Ovary (tissue), 3 donors: Measurements from ENCODE around the gene SUSD6.

ENCODE experiments used
- EP300 ChIP-seq: sonication (generic); formaldehyde crosslinking; IDR thresholded peaks from one replicate; pipeline ENCODE4 v1.6.1; 2017; ENCODE audit warnings: antibody characterized with exemption
- POLR2A ChIP-seq: fragments of 450-650 bp; IDR thresholded peaks from one replicate; pipeline ENCODE4 v1.6.1; 2017; ENCODE audit warnings: antibody characterized with exemption, mild to moderate bottlenecking, moderate library complexity
- TF ChIP-seq, protein P1 (sequence below), 3 donors: fragments of 450-650 bp in 2 of 3; fragments of 200-600 bp in 1 of 3; IDR thresholded peaks; one replicate each; pipeline versions ENCODE4 v1.5.1 to v1.8.0; 2016 to 2022; ENCODE audit warnings: antibody characterized with exemption in 3 of 3, mild to moderate bottlenecking in 1 of 3
- donor health status: DM: no; HTN: no; CAD: no.

DNA sequence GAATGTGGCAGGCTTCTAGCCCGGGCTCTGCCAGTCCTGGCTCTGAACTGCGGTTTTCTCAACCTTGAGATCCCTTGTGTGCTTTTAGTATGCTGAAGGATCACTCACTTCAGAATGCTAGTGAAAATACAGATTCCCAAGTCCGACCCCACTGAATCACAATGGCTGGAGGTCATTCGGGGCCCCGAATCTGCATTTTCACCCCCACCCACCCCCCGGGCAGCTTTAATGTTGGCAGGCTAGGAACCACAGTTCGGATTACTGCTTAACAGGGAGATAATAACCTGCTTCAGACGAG lies 573 bp upstream of the SUSD6 start:
- TF ChIP-seq, protein P1, sequence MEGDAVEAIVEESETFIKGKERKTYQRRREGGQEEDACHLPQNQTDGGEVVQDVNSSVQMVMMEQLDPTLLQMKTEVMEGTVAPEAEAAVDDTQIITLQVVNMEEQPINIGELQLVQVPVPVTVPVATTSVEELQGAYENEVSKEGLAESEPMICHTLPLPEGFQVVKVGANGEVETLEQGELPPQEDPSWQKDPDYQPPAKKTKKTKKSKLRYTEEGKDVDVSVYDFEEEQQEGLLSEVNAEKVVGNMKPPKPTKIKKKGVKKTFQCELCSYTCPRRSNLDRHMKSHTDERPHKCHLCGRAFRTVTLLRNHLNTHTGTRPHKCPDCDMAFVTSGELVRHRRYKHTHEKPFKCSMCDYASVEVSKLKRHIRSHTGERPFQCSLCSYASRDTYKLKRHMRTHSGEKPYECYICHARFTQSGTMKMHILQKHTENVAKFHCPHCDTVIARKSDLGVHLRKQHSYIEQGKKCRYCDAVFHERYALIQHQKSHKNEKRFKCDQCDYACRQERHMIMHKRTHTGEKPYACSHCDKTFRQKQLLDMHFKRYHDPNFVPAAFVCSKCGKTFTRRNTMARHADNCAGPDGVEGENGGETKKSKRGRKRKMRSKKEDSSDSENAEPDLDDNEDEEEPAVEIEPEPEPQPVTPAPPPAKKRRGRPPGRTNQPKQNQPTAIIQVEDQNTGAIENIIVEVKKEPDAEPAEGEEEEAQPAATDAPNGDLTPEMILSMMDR (IDR thresholded peaks at IDR 0.05) = no peak
- TF ChIP-seq POLR2A (no peak), EP300 (no peak)
